Right lobe of liver (tissue), 4 donors: ENCODE results near the gene DPP6.

Experiments used
- CTCF ChIP-seq, 4 donors: fragments of 200-600 bp in 3 of 4; fragments of 450-650 bp in 1 of 4; IDR thresholded peaks; one replicate each; pipeline versions ENCODE4 v1.5.1 to v1.8.0; 2016 to 2022; ENCODE audit warnings: antibody characterized with exemption in 4 of 4, mild to moderate bottlenecking in 2 of 4
- POLR2A ChIP-seq: fragments of 450-650 bp; IDR thresholded peaks from one replicate; pipeline ENCODE4 v1.6.1; 2017; ENCODE audit warnings: antibody characterized with exemption, mild to moderate bottlenecking
- donor health status: DM: no; HTN: no; CAD: no.
- donor health status: DM: no; HTN: no; CAD: no.
- donor health status: DM: no; HTN: yes; CAD: no.

- no peak for TF ChIP-seq CTCF (IDR thresholded peaks at IDR 0.05)
- TF ChIP-seq POLR2A: no peak
Observed at GRCh38 chr7:154775681-154776080, 723.5 kb downstream of the DPP6 start.
